ENCODE measurements around the gene CCR9.

CCR9 gene

DNA sequence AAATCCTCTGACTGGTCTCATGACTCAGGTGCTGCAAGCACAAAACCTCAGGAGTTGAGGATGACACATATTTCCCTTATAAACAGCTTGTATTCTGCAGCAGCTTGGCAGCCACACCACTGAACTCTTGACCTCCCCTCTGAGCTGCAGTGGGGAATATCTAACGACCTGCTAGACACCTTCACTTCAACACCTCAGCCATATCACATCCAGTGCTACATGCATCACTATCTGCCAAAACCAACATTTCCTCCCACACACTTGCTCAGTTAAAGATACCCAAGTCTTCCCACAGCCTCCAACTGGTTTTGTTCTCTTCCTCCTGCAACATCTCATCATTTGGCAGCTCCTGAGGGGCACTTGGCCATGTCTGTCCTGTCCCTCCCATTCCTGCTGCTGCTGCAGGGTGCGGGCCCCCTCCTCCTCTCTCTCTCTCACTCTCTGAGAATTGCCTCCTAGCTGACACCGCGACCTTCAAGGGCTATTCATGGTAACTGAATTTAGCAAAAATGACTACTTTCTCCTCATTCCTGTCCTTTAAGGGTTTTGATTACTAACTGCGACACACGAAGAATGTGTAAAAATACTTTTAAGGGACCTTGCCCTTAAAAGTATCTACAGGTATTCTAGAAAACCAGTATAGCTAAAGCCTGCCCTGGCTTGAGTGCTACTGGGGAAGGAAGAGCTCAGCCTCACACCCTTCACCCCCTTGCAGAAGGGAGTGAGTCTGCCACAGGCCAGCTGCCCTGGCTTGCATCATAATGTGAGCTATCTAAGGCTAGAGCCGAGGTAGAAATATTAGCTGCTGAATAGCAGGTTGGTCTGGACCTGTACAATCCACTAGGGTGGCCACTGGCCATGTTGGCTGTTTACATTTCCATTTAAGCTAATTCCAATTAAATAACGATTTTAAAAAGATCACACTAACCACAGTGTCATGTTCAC is 5.0 kb upstream of the CCR9 start:
- CTCF ChIA-PET = interaction anchor here (0.6 to 1.3 kb wide), 4 partner anchors 8 to 47 kb away, joined by 3 to 4 read pairs (median 3); no protein-coding TSS in a partner anchor
- Histone ChIP-seq H3K4me3 (ENCODE audit: control insufficient read depth in 1 of 7, extremely low read depth in 1 of 7, insufficient read depth in 4 of 7, low read depth in 2 of 7, low read length in 6 of 7) (no peak overlapping the region), H3K4me1 (ENCODE audit: control extremely low read depth in 1 of 4, control insufficient read depth in 4 of 4, insufficient read depth in 4 of 4, low read length in 3 of 4) (peaks cover 0 to 12% (median 4%) of the 10 kb centered on the region in 4 experiments), H3K9me3 (ENCODE audit: control extremely low read depth in 1 of 5, control insufficient read depth in 4 of 5, insufficient read depth in 2 of 5, low read depth in 1 of 5, low read length in 4 of 5) (no peaks in the 10 kb centered on the region), H3K36me3 (ENCODE audit: control insufficient read depth in 4 of 4, insufficient read depth in 4 of 4, low read length in 3 of 4) (no peaks in the 10 kb centered on the region), H3K27ac (ENCODE audit: insufficient read depth in 1 of 2, low read depth in 1 of 2, low read length in 2 of 2, poor library complexity in 1 of 2, severe bottlenecking in 2 of 2) (no peak overlapping the region), H3K27me3 (replicated peaks in 2 of 5; ENCODE audit: control insufficient read depth in 4 of 5, insufficient read depth in 5 of 5, low read length in 4 of 5) (no peaks in the 10 kb centered on the region)
- POLR2A ChIA-PET = no interaction called here
- DNase-seq = peak in 1 of 3 donors; percentile 31
- 74% methylated on average over 6 of the region's 8 CpGs for WGBS (ENCODE audit: insufficient coverage)

DNA sequence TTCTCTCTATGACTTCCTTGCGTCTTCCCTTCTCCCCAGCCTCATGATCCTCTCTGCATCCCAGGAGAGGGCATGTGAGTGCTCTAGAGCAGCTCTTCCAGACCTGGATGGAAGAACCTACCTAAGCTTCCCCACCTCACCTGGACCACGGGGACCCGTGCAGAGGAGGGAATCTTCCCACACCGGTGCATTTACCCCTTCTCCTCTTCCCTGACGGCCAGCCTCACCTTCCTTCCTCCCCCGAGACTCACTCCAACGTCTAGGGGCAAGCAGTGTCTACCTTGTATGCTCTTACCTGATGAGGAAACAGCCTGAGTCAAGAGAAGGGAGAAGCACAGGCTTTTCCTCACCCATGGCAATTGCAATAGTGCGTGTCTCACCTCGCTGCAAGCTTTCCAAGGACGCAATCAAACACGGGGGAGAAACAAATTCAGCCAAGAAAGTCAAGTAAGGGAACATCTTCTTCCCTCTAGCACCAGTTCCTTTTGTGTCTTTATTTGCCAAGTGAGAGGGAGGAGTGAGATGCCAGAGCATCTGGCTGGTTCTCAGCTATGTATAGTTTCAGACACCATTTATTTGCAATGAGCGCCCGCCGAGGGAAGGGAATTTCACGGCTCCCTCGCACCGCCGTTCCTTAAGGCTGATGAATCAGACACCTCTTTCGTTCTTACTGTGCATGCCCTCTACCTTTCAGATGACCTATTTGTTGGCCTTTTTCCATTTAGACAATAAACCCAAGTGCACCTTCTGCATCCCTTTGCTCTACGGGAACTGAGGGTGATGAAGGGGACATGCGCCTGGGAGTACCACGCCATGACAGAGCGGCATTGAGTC is 1.8 kb upstream of the CCR9 start:
- WGBS (ENCODE audit: insufficient coverage) = 96% methylated on average over 14 of the region's 23 CpGs
- POLR2A ChIA-PET = no interaction called here

DNA sequence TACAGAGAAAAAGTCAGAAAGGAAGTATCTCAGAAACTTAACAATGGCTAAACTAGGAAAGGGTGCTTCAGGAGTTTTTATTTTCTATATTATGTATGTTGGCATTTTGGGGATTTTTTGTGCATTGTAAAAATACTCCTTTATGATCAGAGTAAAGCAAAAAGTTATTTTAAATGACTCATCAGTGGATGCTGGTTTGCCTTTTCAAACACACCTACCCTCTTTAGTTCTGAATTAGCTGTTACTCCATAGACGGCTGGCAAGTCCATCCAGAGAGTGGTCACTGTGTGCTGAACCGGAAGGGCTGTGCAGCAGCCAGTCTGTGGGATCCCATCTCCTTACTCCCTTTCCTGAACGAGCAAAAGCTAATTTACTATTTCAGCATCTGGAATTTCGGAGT is 942 bp downstream of the CCR9 start:
- DNase-seq = no peak
- POLR2A ChIA-PET = no interaction called here
- H3K27ac ChIP-seq (ENCODE audit: insufficient read depth in 1 of 2, low read depth in 1 of 2, low read length in 2 of 2, poor library complexity in 1 of 2, severe bottlenecking in 2 of 2) = no peak overlapping the region
- no peaks in the 10 kb centered on the region for H3K9me3 ChIP-seq (ENCODE audit: control extremely low read depth in 1 of 5, control insufficient read depth in 4 of 5, insufficient read depth in 2 of 5, low read depth in 1 of 5, low read length in 4 of 5)
- H3K4me3 ChIP-seq (ENCODE audit: control insufficient read depth in 1 of 7, extremely low read depth in 1 of 7, insufficient read depth in 4 of 7, low read depth in 2 of 7, low read length in 6 of 7) = no peak overlapping the region
- no peaks in the 10 kb centered on the region for H3K36me3 ChIP-seq (ENCODE audit: control insufficient read depth in 4 of 4, insufficient read depth in 4 of 4, low read length in 3 of 4)
- CTCF ChIA-PET = no interaction called here
- H3K4me1 ChIP-seq (ENCODE audit: control extremely low read depth in 1 of 4, control insufficient read depth in 4 of 4, insufficient read depth in 4 of 4, low read length in 3 of 4) = peaks cover 8 to 15% (median 11%) of the 10 kb centered on the region in 4 experiments
- 100% methylated on average over 2 of the region's 4 CpGs for WGBS (ENCODE audit: insufficient coverage)
- H3K27me3 ChIP-seq (replicated peaks in 2 of 5; ENCODE audit: control insufficient read depth in 4 of 5, insufficient read depth in 5 of 5, low read length in 4 of 5) = no peaks in the 10 kb centered on the region

More for the DNA sequence above, 1.8 kb upstream of the CCR9 start:
- Histone ChIP-seq H3K36me3 (ENCODE audit: control insufficient read depth in 4 of 4, insufficient read depth in 4 of 4, low read length in 3 of 4) (no peaks in the 10 kb centered on the region), H3K4me1 (ENCODE audit: control extremely low read depth in 1 of 4, control insufficient read depth in 4 of 4, insufficient read depth in 4 of 4, low read length in 3 of 4) (peaks cover 2 to 13% (median 11%) of the 10 kb centered on the region in 4 experiments), H3K9me3 (ENCODE audit: control extremely low read depth in 1 of 5, control insufficient read depth in 4 of 5, insufficient read depth in 2 of 5, low read depth in 1 of 5, low read length in 4 of 5) (no peaks in the 10 kb centered on the region), H3K27me3 (replicated peaks in 2 of 5; ENCODE audit: control insufficient read depth in 4 of 5, insufficient read depth in 5 of 5, low read length in 4 of 5) (no peaks in the 10 kb centered on the region), H3K4me3 (ENCODE audit: control insufficient read depth in 1 of 7, extremely low read depth in 1 of 7, insufficient read depth in 4 of 7, low read depth in 2 of 7, low read length in 6 of 7) (peak overlapping the region in 1 of 7 experiments; percentile 1), H3K27ac (ENCODE audit: insufficient read depth in 1 of 2, low read depth in 1 of 2, low read length in 2 of 2, poor library complexity in 1 of 2, severe bottlenecking in 2 of 2) (no peak overlapping the region)
- DNase-seq = no peak
- CTCF ChIA-PET = interaction anchor here (1.0 to 2.6 kb wide), 3 partner anchors 10 to 43 kb away, joined by 3 to 6 read pairs (median 3); partner anchors contain the start of gene LZTFL1

DNA sequence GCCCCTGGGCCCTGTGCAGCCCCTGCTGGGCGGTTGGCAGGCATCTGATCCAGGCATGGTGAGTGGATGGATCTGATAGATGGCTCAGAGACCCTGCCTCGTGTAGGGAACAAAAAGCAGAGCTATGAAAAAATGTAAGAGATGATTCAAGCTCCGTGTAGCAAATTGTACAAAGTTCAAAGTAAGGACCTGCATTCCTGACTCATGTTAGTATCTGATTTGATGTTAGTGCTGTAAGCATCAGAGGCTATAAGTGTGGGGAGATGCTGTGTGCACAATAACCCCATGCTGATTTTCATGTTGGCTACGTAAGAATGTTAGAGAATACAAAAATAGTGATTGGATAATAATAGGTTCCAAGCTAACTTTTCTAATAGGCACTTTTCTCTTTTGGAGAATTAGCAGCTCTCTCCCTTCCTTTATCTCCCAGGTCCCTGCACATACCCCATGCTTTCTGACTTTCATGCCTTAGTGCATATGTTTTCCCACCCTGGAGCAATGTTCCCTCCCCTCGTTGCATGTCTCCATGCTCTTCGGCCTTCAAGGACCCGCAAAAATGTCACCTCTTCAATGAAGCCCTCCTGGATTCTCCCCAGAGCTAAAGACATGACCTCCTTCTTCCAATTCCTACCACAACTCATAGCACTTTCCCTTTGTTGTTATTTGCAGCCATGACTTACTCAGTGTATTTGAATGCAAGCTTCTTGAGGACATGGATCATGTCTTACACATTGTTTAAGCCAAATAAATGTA is 1.6 kb downstream of the CCR9 start:
- Histone ChIP-seq H3K27me3 (replicated peaks in 2 of 5; ENCODE audit: control insufficient read depth in 4 of 5, insufficient read depth in 5 of 5, low read length in 4 of 5) (no peaks in the 10 kb centered on the region), H3K9me3 (ENCODE audit: control extremely low read depth in 1 of 5, control insufficient read depth in 4 of 5, insufficient read depth in 2 of 5, low read depth in 1 of 5, low read length in 4 of 5) (no peaks in the 10 kb centered on the region), H3K36me3 (ENCODE audit: control insufficient read depth in 4 of 4, insufficient read depth in 4 of 4, low read length in 3 of 4) (no peaks in the 10 kb centered on the region), H3K4me1 (ENCODE audit: control extremely low read depth in 1 of 4, control insufficient read depth in 4 of 4, insufficient read depth in 4 of 4, low read length in 3 of 4) (peaks cover 11 to 21% (median 14%) of the 10 kb centered on the region in 4 experiments), H3K4me3 (ENCODE audit: control insufficient read depth in 1 of 7, extremely low read depth in 1 of 7, insufficient read depth in 4 of 7, low read depth in 2 of 7, low read length in 6 of 7) (no peak overlapping the region), H3K27ac (ENCODE audit: insufficient read depth in 1 of 2, low read depth in 1 of 2, low read length in 2 of 2, poor library complexity in 1 of 2, severe bottlenecking in 2 of 2) (no peak overlapping the region)
- WGBS (ENCODE audit: insufficient coverage) = 95% methylated on average over 7 of the region's 7 CpGs
- POLR2A ChIA-PET = no interaction called here
- no peak for DNase-seq
- CTCF ChIA-PET = interaction anchor here (1.4 to 1.5 kb wide), 2 partner anchors 13 to 47 kb away, joined by 4 to 6 read pairs; no protein-coding TSS in a partner anchor

DNA sequence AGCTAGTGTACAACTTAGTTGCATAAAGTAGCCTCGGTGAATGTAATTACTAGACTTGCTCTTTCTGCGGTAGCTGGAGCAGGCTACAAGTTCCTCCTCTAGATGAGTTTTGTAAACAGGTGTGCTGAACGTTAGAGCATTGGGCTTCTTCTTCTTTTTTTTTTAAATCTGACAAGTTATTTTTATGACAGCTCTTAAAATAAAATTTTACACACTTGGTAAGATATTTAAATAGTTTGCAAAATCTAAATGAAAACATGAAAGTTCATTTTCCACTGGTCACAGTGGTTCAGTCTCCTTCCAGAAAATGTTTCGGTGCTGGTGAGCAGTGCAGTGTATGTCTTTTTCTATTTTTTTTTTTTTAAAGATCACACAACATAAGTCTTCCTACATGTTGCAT is 3.0 kb downstream of the CCR9 start:
- H3K4me3 ChIP-seq (ENCODE audit: control insufficient read depth in 1 of 7, extremely low read depth in 1 of 7, insufficient read depth in 4 of 7, low read depth in 2 of 7, low read length in 6 of 7) = no peak overlapping the region
- H3K36me3 ChIP-seq (ENCODE audit: control insufficient read depth in 4 of 4, insufficient read depth in 4 of 4, low read length in 3 of 4) = no peaks in the 10 kb centered on the region
- 33% methylated on average over 2 of the region's 4 CpGs for WGBS (ENCODE audit: insufficient coverage)
- H3K27me3 ChIP-seq (replicated peaks in 2 of 5; ENCODE audit: control insufficient read depth in 4 of 5, insufficient read depth in 5 of 5, low read length in 4 of 5) = no peaks in the 10 kb centered on the region
- no peaks in the 10 kb centered on the region for H3K9me3 ChIP-seq (ENCODE audit: control extremely low read depth in 1 of 5, control insufficient read depth in 4 of 5, insufficient read depth in 2 of 5, low read depth in 1 of 5, low read length in 4 of 5)
- no peak overlapping the region for H3K27ac ChIP-seq (ENCODE audit: insufficient read depth in 1 of 2, low read depth in 1 of 2, low read length in 2 of 2, poor library complexity in 1 of 2, severe bottlenecking in 2 of 2)
- H3K4me1 ChIP-seq (ENCODE audit: control extremely low read depth in 1 of 4, control insufficient read depth in 4 of 4, insufficient read depth in 4 of 4, low read length in 3 of 4) = peaks cover 18 to 33% (median 23%) of the 10 kb centered on the region in 4 experiments
- ChIA-PET CTCF (interaction anchor here (0.6 to 1.5 kb wide), 4 partner anchors 9 to 63 kb away, joined by 3 to 6 read pairs (median 4); no protein-coding TSS in a partner anchor), POLR2A (no interaction called here)
- DNase-seq = peak in 2 of 3 donors; percentile 42 to 58

DNA sequence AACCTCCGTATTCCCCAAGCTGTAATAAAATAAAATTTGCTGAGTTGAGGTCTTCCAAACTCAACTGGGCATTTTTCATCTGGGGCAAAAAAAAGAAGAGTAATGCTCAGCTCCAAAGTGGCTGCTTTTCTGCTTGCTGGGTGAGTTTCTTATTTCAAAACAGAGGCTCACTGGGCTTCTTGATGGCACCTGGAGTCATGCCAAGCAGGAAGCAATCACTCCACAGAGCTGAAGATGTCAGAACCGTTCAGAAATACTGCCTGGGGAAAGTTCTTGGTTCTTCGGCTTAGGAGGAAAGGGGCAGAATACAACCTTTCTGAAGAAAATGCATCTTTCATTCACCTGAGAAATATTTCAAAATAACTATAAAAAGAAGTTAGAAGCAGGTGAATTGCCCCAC is 4.1 kb downstream of the CCR9 start:
- ChIA-PET POLR2A (no interaction called here), CTCF (interaction anchor here (0.7 to 1.0 kb wide), 2 partner anchors 39 to 49 kb away, joined by 3 read pairs; no protein-coding TSS in a partner anchor)
- peaks cover 18 to 41% (median 30%) of the 10 kb centered on the region in 4 experiments for H3K4me1 ChIP-seq (ENCODE audit: control extremely low read depth in 1 of 4, control insufficient read depth in 4 of 4, insufficient read depth in 4 of 4, low read length in 3 of 4)
- no peak overlapping the region for H3K4me3 ChIP-seq (ENCODE audit: control insufficient read depth in 1 of 7, extremely low read depth in 1 of 7, insufficient read depth in 4 of 7, low read depth in 2 of 7, low read length in 6 of 7)
- H3K36me3 ChIP-seq (ENCODE audit: control insufficient read depth in 4 of 4, insufficient read depth in 4 of 4, low read length in 3 of 4) = no peaks in the 10 kb centered on the region
- H3K27me3 ChIP-seq (replicated peaks in 2 of 5; ENCODE audit: control insufficient read depth in 4 of 5, insufficient read depth in 5 of 5, low read length in 4 of 5) = no peaks in the 10 kb centered on the region
- no peaks in the 10 kb centered on the region for H3K9me3 ChIP-seq (ENCODE audit: control extremely low read depth in 1 of 5, control insufficient read depth in 4 of 5, insufficient read depth in 2 of 5, low read depth in 1 of 5, low read length in 4 of 5)
- peak in 2 of 3 donors; percentile 63 for DNase-seq
- no peak overlapping the region for H3K27ac ChIP-seq (ENCODE audit: insufficient read depth in 1 of 2, low read depth in 1 of 2, low read length in 2 of 2, poor library complexity in 1 of 2, severe bottlenecking in 2 of 2)
- WGBS (ENCODE audit: insufficient coverage) = no CpG with 5 or more reads among the region's 3 CpGs
